Activated B cell treated with CpG ODN at 0.5 μM for 24 hours (primary cell): Measurements from ENCODE around the gene TOR1B. TPM values are rescaled to one million over a fixed set of nuclear protein-coding genes. Genes with fewer than 3 reads are reported as not detected.

ENCODE experiments used
- ATAC-seq: fragments of 200-7000 bp; cut with Tn5 transposase; one replicate; pipeline ENCODE4 v1.10.0; 2021; ENCODE audit warnings: low read depth, mild to moderate bottlenecking, moderate library complexity
- CTCF ChIA-PET: fragments of 350-600 bp; sonication (Branson Sonifier 250); formaldehyde crosslinking; loops from one replicate; lab custom pipeline; 2021; ENCODE audit warnings: antibody characterized with exemption; lab: Charles Lee
- POLR2A ChIA-PET: fragments of 350-600 bp; sonication (Branson Sonifier 250); formaldehyde crosslinking; loops from one replicate; lab custom pipeline; 2021; ENCODE audit warnings: antibody characterized with exemption; lab: Charles Lee
- DNase-seq: peaks from one replicate; pipeline ENCODE4 v3.0.0; 2022
- H3K27ac Mint-ChIP-seq: one replicate; pipeline ENCODE4 v1.8.0; 2020; ENCODE audit warnings: mixed read lengths
- H3K27me3 Mint-ChIP-seq: one replicate; pipeline ENCODE4 v1.8.0; 2021; ENCODE audit warnings: mixed read lengths
- H3K36me3 Mint-ChIP-seq: one replicate; pipeline ENCODE4 v1.8.0; 2021; ENCODE audit warnings: low read depth, mixed read lengths
- H3K4me1 Mint-ChIP-seq: one replicate; pipeline ENCODE4 v1.8.0; 2021; ENCODE audit warnings: mixed read lengths
- H3K4me3 Mint-ChIP-seq: one replicate; pipeline ENCODE4 v1.8.0; 2020; ENCODE audit warnings: mild to moderate bottlenecking, mixed read lengths
- H3K9me3 Mint-ChIP-seq: one replicate; pipeline ENCODE4 v1.8.0; 2020; ENCODE audit warnings: mixed read lengths
- CTCF ChIP-seq: fragments of 200-600 bp; IDR thresholded peaks from one replicate; pipeline ENCODE4 v1.8.0; 2022; ENCODE audit warnings: antibody characterized with exemption, mild to moderate bottlenecking
- intact Hi-C: fragments of 100-400 bp; cut with micrococcal nuclease; formaldehyde crosslinking; loops from one replicate; pipeline ENCODE4 v1.15.1; 2024
- total RNA-seq: library from RNA; stranded (reverse); gene quantifications from 2 replicates; pipeline ENCODE4 v1.2.3, GENCODE V29; 2022

Gene TOR1B
- total RNA-seq, 1 donor from 2014 or later = 15.3 TPM

- Mint-ChIP-seq H3K27me3 (no peaks in the 10 kb centered on the region), H3K4me1 (peaks cover 6% of the 10 kb centered on the region), H3K4me3 (no peak overlapping the region), H3K36me3 (peaks cover 50% of the 10 kb centered on the region), H3K9me3 (no peaks in the 10 kb centered on the region), H3K27ac (no peak overlapping the region)
- POLR2A ChIA-PET = interaction anchor here (0.6 kb wide), 1 partner anchor 182 kb away, joined by 6 read pairs; no protein-coding TSS in a partner anchor
- ATAC-seq (no peak), DNase-seq (no peak)
- intact Hi-C loops = no loop called here
- CTCF ChIA-PET = no interaction called here
- TF ChIP-seq CTCF = no peak
Measured at GRCh38 chr9:129849901-129850300, 46.9 kb downstream of the TOR1B start.

GRCh38 chr9:129850821-129851550, 48.0 kb downstream of the TOR1B start:
- ChIA-PET POLR2A (no interaction called here), CTCF (no interaction called here)
- TF ChIP-seq CTCF = no peak
- intact Hi-C loops = no loop called here
- H3K36me3 Mint-ChIP-seq = peaks cover 59% of the 10 kb centered on the region
- no peaks in the 10 kb centered on the region for H3K27me3 Mint-ChIP-seq
- H3K27ac Mint-ChIP-seq = no peak overlapping the region
- ATAC-seq (no peak), DNase-seq (no peak)
- H3K9me3 Mint-ChIP-seq = no peaks in the 10 kb centered on the region
- no peaks in the 10 kb centered on the region for H3K4me1 Mint-ChIP-seq
- no peak overlapping the region for H3K4me3 Mint-ChIP-seq

- TF ChIP-seq CTCF = no peak
- ChIA-PET CTCF (no interaction called here), POLR2A (no interaction called here)
- intact Hi-C loops = no loop called here
- no peaks in the 10 kb centered on the region for H3K27me3 Mint-ChIP-seq
- ATAC-seq (no peak), DNase-seq (no peak)
- H3K27ac Mint-ChIP-seq = no peak overlapping the region
- H3K9me3 Mint-ChIP-seq = no peaks in the 10 kb centered on the region
- peaks cover 66% of the 10 kb centered on the region for H3K36me3 Mint-ChIP-seq
- H3K4me3 Mint-ChIP-seq = no peak overlapping the region
- no peaks in the 10 kb centered on the region for H3K4me1 Mint-ChIP-seq
Measured at GRCh38 chr9:129851821-129852220, 48.8 kb downstream of the TOR1B start.

DNA sequence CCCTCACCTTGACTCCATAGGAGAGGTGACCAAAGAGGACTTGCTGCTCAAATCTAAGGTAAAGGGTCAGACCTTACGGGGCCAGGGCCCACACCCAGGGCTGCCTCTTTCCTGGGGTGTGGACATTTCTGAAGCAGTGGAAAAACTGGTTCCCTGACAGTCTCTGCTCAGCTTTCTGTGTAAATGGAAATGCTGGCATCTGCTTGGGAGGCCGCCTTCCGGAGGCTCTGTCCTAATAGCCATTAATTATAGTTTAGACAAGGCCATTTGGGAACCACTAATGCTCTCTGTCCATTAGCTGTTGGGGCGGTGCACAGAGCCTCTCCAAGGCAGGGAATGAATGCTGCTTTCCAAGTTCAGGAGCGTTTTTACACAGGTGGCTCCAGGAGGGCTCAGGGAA, 49.6 kb downstream of the TOR1B start:
- ChIA-PET POLR2A (no interaction called here), CTCF (no interaction called here)
- Mint-ChIP-seq H3K36me3 (peaks cover 72% of the 10 kb centered on the region), H3K27me3 (no peaks in the 10 kb centered on the region), H3K4me3 (no peak overlapping the region), H3K4me1 (no peaks in the 10 kb centered on the region), H3K9me3 (no peaks in the 10 kb centered on the region), H3K27ac (no peak overlapping the region)
- TF ChIP-seq CTCF = no peak
- intact Hi-C loops = no loop called here
- DNase-seq (no peak), ATAC-seq (no peak)

GRCh38 chr9:129853614-129854013, 50.6 kb downstream of the TOR1B start:
- H3K4me1 Mint-ChIP-seq = no peaks in the 10 kb centered on the region
- ATAC-seq (no peak), DNase-seq (no peak)
- H3K27ac Mint-ChIP-seq = no peak overlapping the region
- ChIA-PET CTCF (no interaction called here), POLR2A (no interaction called here)
- no peak overlapping the region for H3K4me3 Mint-ChIP-seq
- no peak for TF ChIP-seq CTCF
- peaks cover 80% of the 10 kb centered on the region for H3K36me3 Mint-ChIP-seq
- intact Hi-C loops = no loop called here
- H3K27me3 Mint-ChIP-seq = no peaks in the 10 kb centered on the region
- no peaks in the 10 kb centered on the region for H3K9me3 Mint-ChIP-seq
